ENCODE results near the gene TSHR.

DNA sequence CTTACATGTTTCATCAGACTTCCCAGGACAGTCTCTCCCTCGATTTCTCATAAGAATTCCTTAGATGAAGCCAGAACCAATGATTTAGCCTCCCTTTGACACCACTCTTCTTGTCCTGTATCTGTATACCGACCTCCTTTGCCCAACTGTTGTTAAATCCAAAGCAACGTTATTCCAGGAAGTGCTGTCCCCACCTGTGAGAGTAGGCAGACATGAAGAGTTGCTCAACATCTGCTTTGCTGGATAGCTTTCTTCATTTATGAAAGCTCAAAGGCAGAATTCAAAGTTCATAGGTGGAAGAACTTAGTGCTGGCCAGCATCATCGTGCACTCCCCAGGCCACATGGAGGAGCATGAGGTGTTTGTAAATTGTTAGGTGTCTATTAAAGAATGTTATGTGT, 209.8 kb downstream of the TSHR start:
- no peak for TF ChIP-seq EZH2 (IDR thresholded peaks at IDR 0.05)
- TF ChIP-seq POLR2AphosphoS5 (IDR thresholded peaks at IDR 0.05; ENCODE audit: borderline replicate concordance, low read depth, low read length) = no peak

Measured in SK-N-MC (cell line).